PC-3 (cell line): ENCODE data around the gene DNAJC6. TPM values are rescaled to one million over a fixed set of nuclear protein-coding genes. Genes with fewer than 3 reads are reported as not detected.

Source experiments
- ATAC-seq: fragments of 200-7000 bp; cut with Tn5 transposase; 2 replicates; pipeline ENCODE4 v1.9.1; 2020; ENCODE audit warnings: mild to moderate bottlenecking, moderate library complexity
- BruUV-seq: library from RNA; stranded (reverse); fragments of 400-500 nt; replicated peaks from 2 replicates; lab custom pipeline; 2021; lab: Mats Ljungman, UMichigan
- CTCF ChIA-PET: fragments of 300-600 bp; sonication (Branson Sonifier 250); formaldehyde crosslinking; loops from one replicate; lab custom pipeline; 2022; ENCODE audit warnings: antibody characterized with exemption; lab: Charles Lee
- POLR2A ChIA-PET: fragments of 300-600 bp; sonication (Branson Sonifier 250); formaldehyde crosslinking; loops from one replicate; lab custom pipeline; 2022; ENCODE audit warnings: antibody characterized with exemption; ENCODE audit not compliant: unreplicated experiment; lab: Charles Lee
- DNase-seq: peaks from one replicate; pipeline ENCODE4 v3.0.0-alpha.2; 2015
- H2AFZ ChIP-seq: fragments of 300-600 bp; sonication (generic); 2 replicates; pipeline ENCODE4 v1.6.0; 2016; ENCODE audit warnings: antibody characterized with exemption, low read length
- H3F3A ChIP-seq: fragments of 300-600 bp; sonication (generic); one replicate; pipeline ENCODE4 v1.6.0; 2017; ENCODE audit warnings: antibody characterized with exemption, low read length, control low read depth, mild to moderate bottlenecking; ENCODE audit not compliant: unreplicated experiment
- H3K27ac ChIP-seq: fragments of 300-600 bp; sonication (generic); 2 replicates; pipeline ENCODE4 v1.5.1; 2016; ENCODE audit warnings: mild to moderate bottlenecking, low read length
- H3K27me3 ChIP-seq: fragments of 300-600 bp; sonication (generic); 2 replicates; pipeline ENCODE4 v1.6.1; 2016; ENCODE audit warnings: low read length, mixed read lengths
- H3K36me3 ChIP-seq: fragments of 300-600 bp; sonication (generic); 2 replicates; pipeline ENCODE4 v1.6.1; 2016; ENCODE audit warnings: low read depth, mixed run types, low read length, mixed read lengths
- H3K4me1 ChIP-seq: fragments of 300-600 bp; sonication (generic); 2 replicates; pipeline ENCODE4 v1.5.1; 2016; ENCODE audit warnings: low read length; ENCODE audit not compliant: insufficient read depth
- H3K4me2 ChIP-seq: fragments of 300-600 bp; sonication (generic); 2 replicates; pipeline ENCODE4 v1.6.0; 2016; ENCODE audit warnings: low read length
- H3K4me3 ChIP-seq: fragments of 300-600 bp; sonication (generic); 2 replicates; pipeline ENCODE4 v1.5.1; 2016; ENCODE audit warnings: mild to moderate bottlenecking, low read length, mixed read lengths
- H3K79me2 ChIP-seq: fragments of 300-600 bp; sonication (generic); 2 replicates; pipeline ENCODE4 v1.6.1; 2017; ENCODE audit warnings: low read length, mixed read lengths
- H3K9ac ChIP-seq: fragments of 300-600 bp; sonication (generic); 2 replicates; pipeline ENCODE4 v1.6.0; 2016; ENCODE audit warnings: mild to moderate bottlenecking, low read length
- H3K9me2 ChIP-seq: fragments of 300-600 bp; sonication (generic); replicated peaks from 2 replicates; pipeline ENCODE4 v1.6.1; 2016; ENCODE audit warnings: mixed run types, low read length, mixed read lengths
- H3K9me3 ChIP-seq: fragments of 300-600 bp; sonication (generic); 2 replicates; pipeline ENCODE4 v1.6.1; 2016; ENCODE audit warnings: low read length, mixed read lengths
- H4K20me1 ChIP-seq: fragments of 300-600 bp; sonication (generic); 2 replicates; pipeline ENCODE4 v1.6.1; 2016; ENCODE audit warnings: low read length, mixed read lengths
- EZH2 ChIP-seq: fragments of 300-600 bp; sonication (generic); IDR thresholded peaks from one replicate; pipeline ENCODE4 v1.6.1; 2017; ENCODE audit warnings: antibody characterized with exemption, mild to moderate bottlenecking, low read length; ENCODE audit not compliant: unreplicated experiment
- EZH2phosphoT487 ChIP-seq: fragments of 300-600 bp; sonication (generic); IDR thresholded peaks from 2 replicates; pipeline ENCODE4 v1.6.1; 2018; ENCODE audit warnings: mild to moderate bottlenecking, antibody characterized with exemption, low read length, borderline replicate concordance
- intact Hi-C: fragments of 100-400 bp; cut with micrococcal nuclease; formaldehyde crosslinking; loops from 2 replicates; pipeline ENCODE4 v1.9.0; 2023
- total RNA-seq: library from RNA; depleted of rRNA; stranded (reverse); fragments of >200 nt; gene quantifications from 2 replicates; pipeline ENCODE4 v1.2.3, GENCODE V29; 2014
- TF ChIP-seq, protein P1 (sequence below): fragments of 300-600 bp; sonication (generic); conservative IDR thresholded peaks from 2 replicates; pipeline ENCODE4 v1.5.1; 2017; ENCODE audit warnings: antibody characterized with exemption, low read depth, mild to moderate bottlenecking, low read length

The DNAJC6 gene
- total RNA-seq, 1 experiment from 2014 or later = 3.0 TPM

- Histone ChIP-seq H3K27ac (no peak overlapping the region), H3K9ac (no peak overlapping the region), H3K36me3 (no peaks in the 10 kb centered on the region), H4K20me1 (no peaks in the 10 kb centered on the region), H3F3A (no peaks in the 10 kb centered on the region), H2AFZ (no peak overlapping the region), H3K79me2 (no peaks in the 10 kb centered on the region), H3K9me3 (no peaks in the 10 kb centered on the region), H3K4me2 (no peak overlapping the region), H3K9me2 (no peaks in the 10 kb centered on the region), H3K4me3 (no peak overlapping the region), H3K27me3 (no peaks in the 10 kb centered on the region), H3K4me1 (no peaks in the 10 kb centered on the region)
- no peak for ATAC-seq
- intact Hi-C loops = loop anchor here (5.0 kb wide), 2 partner anchors 219 to 394 kb away; no protein-coding TSS in a partner anchor
- CTCF ChIA-PET = no interaction called here
- TF ChIP-seq EZH2 (no peak), EZH2phosphoT487 (no peak)
- TF ChIP-seq, protein P1, sequence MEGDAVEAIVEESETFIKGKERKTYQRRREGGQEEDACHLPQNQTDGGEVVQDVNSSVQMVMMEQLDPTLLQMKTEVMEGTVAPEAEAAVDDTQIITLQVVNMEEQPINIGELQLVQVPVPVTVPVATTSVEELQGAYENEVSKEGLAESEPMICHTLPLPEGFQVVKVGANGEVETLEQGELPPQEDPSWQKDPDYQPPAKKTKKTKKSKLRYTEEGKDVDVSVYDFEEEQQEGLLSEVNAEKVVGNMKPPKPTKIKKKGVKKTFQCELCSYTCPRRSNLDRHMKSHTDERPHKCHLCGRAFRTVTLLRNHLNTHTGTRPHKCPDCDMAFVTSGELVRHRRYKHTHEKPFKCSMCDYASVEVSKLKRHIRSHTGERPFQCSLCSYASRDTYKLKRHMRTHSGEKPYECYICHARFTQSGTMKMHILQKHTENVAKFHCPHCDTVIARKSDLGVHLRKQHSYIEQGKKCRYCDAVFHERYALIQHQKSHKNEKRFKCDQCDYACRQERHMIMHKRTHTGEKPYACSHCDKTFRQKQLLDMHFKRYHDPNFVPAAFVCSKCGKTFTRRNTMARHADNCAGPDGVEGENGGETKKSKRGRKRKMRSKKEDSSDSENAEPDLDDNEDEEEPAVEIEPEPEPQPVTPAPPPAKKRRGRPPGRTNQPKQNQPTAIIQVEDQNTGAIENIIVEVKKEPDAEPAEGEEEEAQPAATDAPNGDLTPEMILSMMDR = no peak
- POLR2A ChIA-PET = no interaction called here
- no TSS peak for BruUV-seq
- DNase-seq = no peak
Observed at GRCh38 chr1:65456481-65456880, 147.1 kb downstream of the DNAJC6 start.

DNA sequence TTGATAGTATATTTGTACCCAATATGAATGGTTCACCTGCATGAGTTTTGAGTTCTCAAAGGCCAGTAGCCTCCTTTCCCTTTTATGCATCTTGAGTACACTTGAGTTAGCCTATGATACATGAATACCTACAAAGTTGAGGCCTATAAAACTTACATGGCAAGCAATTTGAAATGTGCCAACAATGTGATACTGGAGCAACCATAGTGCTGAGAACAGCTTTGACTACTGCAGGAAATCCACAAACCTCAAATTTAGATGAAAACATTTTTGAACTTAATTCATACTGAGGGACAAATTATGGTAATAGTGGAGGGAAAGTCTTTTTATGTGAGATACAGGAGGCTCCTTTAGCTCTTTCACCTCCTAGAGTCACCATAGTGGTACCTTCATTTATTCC, 148.5 kb downstream of the DNAJC6 start:
- Histone ChIP-seq H2AFZ (no peak overlapping the region), H3K9me3 (no peaks in the 10 kb centered on the region), H3F3A (no peaks in the 10 kb centered on the region), H3K4me1 (no peaks in the 10 kb centered on the region), H4K20me1 (no peaks in the 10 kb centered on the region), H3K4me2 (no peak overlapping the region), H3K4me3 (no peak overlapping the region), H3K79me2 (no peaks in the 10 kb centered on the region), H3K36me3 (no peaks in the 10 kb centered on the region), H3K9ac (no peak overlapping the region), H3K27me3 (no peaks in the 10 kb centered on the region), H3K9me2 (no peaks in the 10 kb centered on the region), H3K27ac (no peak overlapping the region)
- TF ChIP-seq EZH2phosphoT487 (no peak), EZH2 (no peak)
- TF ChIP-seq, protein P1 = no peak
- DNase-seq = no peak
- BruUV-seq = no TSS peak
- intact Hi-C loops = loop anchor here (5.0 kb wide), 2 partner anchors 221 to 396 kb away; no protein-coding TSS in a partner anchor
- no peak for ATAC-seq
- ChIA-PET POLR2A (no interaction called here), CTCF (interaction anchor here (0.6 kb wide), 1 partner anchor 10 kb away, joined by 3 read pairs; no protein-coding TSS in a partner anchor)

GRCh38 chr1:65458730-65459396, 149.5 kb downstream of the DNAJC6 start:
- BruUV-seq = no TSS peak
- TF ChIP-seq, protein P1 = no peak
- no peak for TF ChIP-seq EZH2
- no peak for TF ChIP-seq EZH2phosphoT487
- no peak overlapping the region for H3K27ac ChIP-seq
- no peaks in the 10 kb centered on the region for H3F3A ChIP-seq
- H3K9ac ChIP-seq = no peak overlapping the region
- intact Hi-C loops = loop anchor here (5.0 kb wide), 2 partner anchors 222 to 397 kb away; no protein-coding TSS in a partner anchor
- no peak overlapping the region for H3K4me3 ChIP-seq
- DNase-seq (no peak), ATAC-seq (no peak; the same call in 1 of the 2 replicates)
- no peaks in the 10 kb centered on the region for H3K4me1 ChIP-seq
- no peaks in the 10 kb centered on the region for H3K36me3 ChIP-seq
- no peak overlapping the region for H2AFZ ChIP-seq
- H3K9me2 ChIP-seq = no peaks in the 10 kb centered on the region
- ChIA-PET POLR2A (interaction anchor here (0.5 kb wide), 1 partner anchor 223 kb away, joined by 7 read pairs; no protein-coding TSS in a partner anchor), CTCF (interaction anchor here (0.6 to 1.1 kb wide), 10 partner anchors 9 to 1190 kb away, joined by 3 to 13 read pairs (median 6); no protein-coding TSS in a partner anchor)
- H4K20me1 ChIP-seq = no peaks in the 10 kb centered on the region
- no peaks in the 10 kb centered on the region for H3K27me3 ChIP-seq
- no peaks in the 10 kb centered on the region for H3K9me3 ChIP-seq
- no peaks in the 10 kb centered on the region for H3K79me2 ChIP-seq
- no peak overlapping the region for H3K4me2 ChIP-seq
